Caco-2 (cell line): ENCODE data around the gene QRFP. TPM values are rescaled to one million over a fixed set of nuclear protein-coding genes. Genes with fewer than 3 reads are reported as not detected.

ENCODE experiments used
- BruUV-seq: library from RNA; stranded (reverse); fragments of 400-500 nt; replicated peaks from 2 replicates; lab custom pipeline; 2021; lab: Mats Ljungman, UMichigan
- CTCF ChIA-PET: fragments of 300-600 bp; sonication (Branson Sonifier 250); formaldehyde crosslinking; loops from one replicate; lab custom pipeline; 2022; ENCODE audit warnings: antibody characterized with exemption; lab: Charles Lee
- POLR2A ChIA-PET: fragments of 300-600 bp; sonication (Branson Sonifier 250); formaldehyde crosslinking; loops from one replicate; lab custom pipeline; 2022; ENCODE audit warnings: antibody characterized with exemption; lab: Charles Lee
- DNase-seq, 2 experiments: peaks; one replicate each; pipeline versions ENCODE4 v3.0.0 to v3.0.0-alpha.2; 2020 to 2022
- H3K27me3 ChIP-seq: replicated peaks from 2 replicates; pipeline ENCODE4 v1.6.0; 2011; ENCODE audit warnings: low read length; ENCODE audit not compliant: control insufficient read depth, insufficient read depth
- H3K36me3 ChIP-seq: 2 replicates; pipeline ENCODE4 v1.5.1; 2011; ENCODE audit warnings: low read length; ENCODE audit not compliant: control insufficient read depth, insufficient read depth
- H3K4me1 ChIP-seq: fragments of 250-450 bp; sonication (Bioruptor Pico); 2 replicates; pipeline ENCODE4 v1.5.1; 2020; ENCODE audit warnings: mild to moderate bottlenecking
- H3K4me3 ChIP-seq: 2 replicates; pipeline ENCODE4 v1.5.1; 2011; ENCODE audit warnings: low read depth, mild to moderate bottlenecking, control low read depth, low read length
- H3K9me3 ChIP-seq: fragments of 250-450 bp; sonication (Bioruptor Pico); 2 replicates; pipeline ENCODE4 v1.5.1; 2020; ENCODE audit warnings: mild to moderate bottlenecking, moderate library complexity
- H3K27ac Mint-ChIP-seq: one replicate; pipeline ENCODE4 v1.8.0; 2022; ENCODE audit warnings: mixed read lengths; ENCODE audit not compliant: unreplicated experiment
- H3K27me3 Mint-ChIP-seq: one replicate; pipeline ENCODE4 v1.8.0; 2022; ENCODE audit warnings: mixed read lengths; ENCODE audit not compliant: insufficient read depth, unreplicated experiment
- H3K36me3 Mint-ChIP-seq: one replicate; pipeline ENCODE4 v1.8.0; 2022; ENCODE audit warnings: mild to moderate bottlenecking, mixed read lengths; ENCODE audit not compliant: insufficient read depth, unreplicated experiment
- H3K4me1 Mint-ChIP-seq: one replicate; pipeline ENCODE4 v1.8.0; 2022; ENCODE audit warnings: low read depth, mixed read lengths; ENCODE audit not compliant: unreplicated experiment
- H3K4me3 Mint-ChIP-seq: one replicate; pipeline ENCODE4 v1.8.0; 2022; ENCODE audit warnings: mild to moderate bottlenecking, moderate library complexity, mixed read lengths; ENCODE audit not compliant: unreplicated experiment
- H3K9me3 Mint-ChIP-seq: one replicate; pipeline ENCODE4 v1.8.0; 2022; ENCODE audit warnings: mixed read lengths; ENCODE audit not compliant: unreplicated experiment
- CTCF ChIP-seq, 2 experiments: fragments of 200-600 bp in 1 of 2; IDR thresholded peaks; 1 replicate in 1 of 2; 2 replicates in 1 of 2; pipeline versions ENCODE4 v1.5.1 to v1.8.0; 2011 to 2022; ENCODE audit warnings: antibody characterized with exemption in 1 of 2, control low read depth in 1 of 2, inconsistent platforms in 1 of 2, low read depth in 1 of 2, low read length in 1 of 2, mild to moderate bottlenecking in 1 of 2, moderate library complexity in 1 of 2; ENCODE audit not compliant: insufficient read depth in 1 of 2, severe bottlenecking in 1 of 2, unreplicated experiment in 1 of 2
- intact Hi-C: fragments of 100-400 bp; cut with micrococcal nuclease; formaldehyde crosslinking; loops from one replicate; pipeline ENCODE4 v1.10.0; 2022; ENCODE audit not compliant: unreplicated experiment
- total RNA-seq: library from RNA; stranded (reverse); gene quantifications from 2 replicates; pipeline ENCODE4 v1.2.3, GENCODE V29; 2022

Gene QRFP
- total RNA-seq, 1 experiment from 2014 or later, result not detected

GRCh38 chr9:130895038-130895437 is 1.6 kb downstream of the QRFP start:
- peaks cover 5% of the 10 kb centered on the region for H3K27me3 Mint-ChIP-seq
- peaks cover 30% of the 10 kb centered on the region for H3K36me3 Mint-ChIP-seq
- Histone ChIP-seq H3K9me3 (no peaks in the 10 kb centered on the region), H3K4me1 (no peaks in the 10 kb centered on the region), H3K36me3 (peaks cover 1% of the 10 kb centered on the region; the same call in 1 of the 2 replicates), H3K27me3 (no peaks in the 10 kb centered on the region), H3K4me3 (no peak overlapping the region)
- DNase-seq, result no peak
- POLR2A ChIA-PET, result no interaction called here
- no peaks in the 10 kb centered on the region for H3K9me3 Mint-ChIP-seq
- intact Hi-C loops, result no loop called here
- no peak overlapping the region for H3K4me3 Mint-ChIP-seq
- TF ChIP-seq CTCF (IDR thresholded peaks at IDR 0.05; ENCODE audit: insufficient read depth in 1 of 2, low read depth in 1 of 2, low read length in 1 of 2, severe bottlenecking in 1 of 2, unreplicated experiment in 1 of 2), result no peak
- CTCF ChIA-PET, result interaction anchor here (0.9 to 1.2 kb wide), 2 partner anchors 38 to 46 kb away, joined by 3 read pairs; no protein-coding TSS in a partner anchor
- H3K27ac Mint-ChIP-seq, result no peak overlapping the region
- no peaks in the 10 kb centered on the region for H3K4me1 Mint-ChIP-seq
- BruUV-seq, result no TSS peak

GRCh38 chr9:130894546-130894945 is 2.1 kb downstream of the QRFP start:
- no TSS peak for BruUV-seq
- no peak overlapping the region for H3K27ac Mint-ChIP-seq
- CTCF ChIA-PET, result interaction anchor here (0.9 to 1.2 kb wide), 3 partner anchors 38 to 152 kb away, joined by 3 read pairs; no protein-coding TSS in a partner anchor

More at GRCh38 chr9:130894546-130894945, 2.1 kb downstream of the QRFP start:
- Histone ChIP-seq H3K27me3 (no peaks in the 10 kb centered on the region), H3K9me3 (no peaks in the 10 kb centered on the region), H3K36me3 (peaks cover 1% of the 10 kb centered on the region; the same call in 1 of the 2 replicates), H3K4me3 (no peak overlapping the region), H3K4me1 (no peaks in the 10 kb centered on the region)
- peaks cover 35% of the 10 kb centered on the region for H3K36me3 Mint-ChIP-seq
- TF ChIP-seq CTCF (IDR thresholded peaks at IDR 0.05; ENCODE audit: insufficient read depth in 1 of 2, low read depth in 1 of 2, low read length in 1 of 2, severe bottlenecking in 1 of 2, unreplicated experiment in 1 of 2), result no peak
- H3K4me1 Mint-ChIP-seq, result no peaks in the 10 kb centered on the region
- DNase-seq, result no peak
- no peaks in the 10 kb centered on the region for H3K9me3 Mint-ChIP-seq
- H3K4me3 Mint-ChIP-seq, result no peak overlapping the region
- peaks cover 5% of the 10 kb centered on the region for H3K27me3 Mint-ChIP-seq
- intact Hi-C loops, result no loop called here
- POLR2A ChIA-PET, result no interaction called here
